ENCODE measurements around the gene ZNF277. TPM values are rescaled to one million over a fixed set of nuclear protein-coding genes. Genes with fewer than 3 reads are reported as not detected.

Gene ZNF277
- total and polyA plus RNA-seq, 4 donors = 11.9 to 47.6 (median 24.9) TPM

GRCh38 chr7:112183266-112183665, 23.2 kb upstream of the ZNF277 start:
- H3K27me3 ChIP-seq (ENCODE audit: control insufficient read depth in 3 of 3, insufficient read depth in 3 of 3, low read length in 2 of 3) = no peaks in the 10 kb centered on the region
- no peak for TF ChIP-seq CTCF (IDR thresholded peaks at IDR 0.05; ENCODE audit: control extremely low read depth, extremely low read depth)
- H3K27ac ChIP-seq (ENCODE audit: low read depth in 1 of 2, low read length in 1 of 2) = peak overlapping the region in 1 of 2 donors; percentile 33
- no peak overlapping the region for H3K9ac ChIP-seq (ENCODE audit: insufficient read depth in 1 of 2, low read length in 2 of 2)
- ATAC-seq (ENCODE audit: insufficient read depth, low FRiP score) (no peak), DNase-seq (no peak)
- peaks cover 0 to 2% (median 0%) of the 10 kb centered on the region in 4 donors for H3K36me3 ChIP-seq (ENCODE audit: control insufficient read depth in 4 of 4, insufficient read depth in 4 of 4, low read length in 4 of 4)
- WGBS, 2 donors = 89 to 97% methylated on average over 1 of the region's 1 CpG
- H3K9me3 ChIP-seq (ENCODE audit: control insufficient read depth in 4 of 4, insufficient read depth in 3 of 4, low read length in 3 of 4) = peaks cover 0 to 2% (median 0%) of the 10 kb centered on the region in 4 donors
- H3K4me1 ChIP-seq (ENCODE audit: control insufficient read depth in 5 of 5, insufficient read depth in 5 of 5, low read length in 5 of 5) = peaks cover 4 to 24% (median 14%) of the 10 kb centered on the region in 5 donors
- no peak overlapping the region for H3K4me3 ChIP-seq

DNA sequence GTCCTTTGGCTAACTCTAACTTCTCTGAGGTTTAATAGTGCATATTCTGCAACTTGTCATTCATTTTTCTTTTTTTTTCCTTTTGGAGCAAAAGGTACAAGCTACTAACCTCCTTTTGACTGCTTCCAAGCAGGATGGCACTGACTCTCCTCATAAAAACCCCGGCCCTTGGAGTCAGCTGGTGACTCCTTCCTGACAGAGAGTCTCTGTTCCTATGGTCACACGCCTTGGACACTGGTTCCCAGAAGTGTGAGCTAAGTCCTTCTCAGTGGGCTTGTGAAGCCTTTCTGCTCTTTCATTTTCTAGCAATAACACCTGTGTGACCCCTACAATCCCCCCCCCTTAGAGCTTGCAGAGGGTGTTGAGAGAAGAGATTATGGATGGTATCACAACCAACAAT, 22.0 kb upstream of the ZNF277 start:
- 77 to 78% methylated on average over 2 of the region's 2 CpGs for WGBS, 2 donors
- Histone ChIP-seq H3K36me3 (ENCODE audit: control insufficient read depth in 4 of 4, insufficient read depth in 4 of 4, low read length in 4 of 4) (peaks cover 0 to 2% (median 0%) of the 10 kb centered on the region in 4 donors), H3K4me3 (no peak overlapping the region), H3K27ac (ENCODE audit: low read depth in 1 of 2, low read length in 1 of 2) (no peak overlapping the region), H3K4me1 (ENCODE audit: control insufficient read depth in 5 of 5, insufficient read depth in 5 of 5, low read length in 5 of 5) (peaks cover 4 to 22% (median 14%) of the 10 kb centered on the region in 5 donors), H3K9me3 (ENCODE audit: control insufficient read depth in 4 of 4, insufficient read depth in 3 of 4, low read length in 3 of 4) (peaks cover 0 to 2% (median 0%) of the 10 kb centered on the region in 4 donors), H3K9ac (ENCODE audit: insufficient read depth in 1 of 2, low read length in 2 of 2) (no peak overlapping the region), H3K27me3 (ENCODE audit: control insufficient read depth in 3 of 3, insufficient read depth in 3 of 3, low read length in 2 of 3) (no peaks in the 10 kb centered on the region)
- DNase-seq = no peak
- TF ChIP-seq CTCF (IDR thresholded peaks at IDR 0.05; ENCODE audit: control extremely low read depth, extremely low read depth) = no peak
- no peak for ATAC-seq (ENCODE audit: insufficient read depth, low FRiP score)

GRCh38 chr7:112185005-112185834, 21.3 kb upstream of the ZNF277 start:
- ATAC-seq (ENCODE audit: insufficient read depth, low FRiP score) (no peak), DNase-seq (no peak)
- H3K36me3 ChIP-seq (ENCODE audit: control insufficient read depth in 4 of 4, insufficient read depth in 4 of 4, low read length in 4 of 4) = peaks cover 0 to 2% (median 0%) of the 10 kb centered on the region in 4 donors
- 59 to 68% methylated on average over 4 of the region's 4 CpGs for WGBS, 2 donors
- peaks cover 4 to 23% (median 14%) of the 10 kb centered on the region in 5 donors for H3K4me1 ChIP-seq (ENCODE audit: control insufficient read depth in 5 of 5, insufficient read depth in 5 of 5, low read length in 5 of 5)
- no peaks in the 10 kb centered on the region for H3K27me3 ChIP-seq (ENCODE audit: control insufficient read depth in 3 of 3, insufficient read depth in 3 of 3, low read length in 2 of 3)
- H3K9me3 ChIP-seq (ENCODE audit: control insufficient read depth in 4 of 4, insufficient read depth in 3 of 4, low read length in 3 of 4) = peaks cover 0 to 2% (median 0%) of the 10 kb centered on the region in 4 donors
- peak overlapping the region in 1 of 2 donors; percentile 86 for H3K27ac ChIP-seq (ENCODE audit: low read depth in 1 of 2, low read length in 1 of 2)
- no peak overlapping the region for H3K4me3 ChIP-seq
- no peak overlapping the region for H3K9ac ChIP-seq (ENCODE audit: insufficient read depth in 1 of 2, low read length in 2 of 2)
- TF ChIP-seq CTCF (IDR thresholded peaks at IDR 0.05; ENCODE audit: control extremely low read depth, extremely low read depth) = no peak

Data from lung (tissue), 12 donors.